HepG2 (cell line): ENCODE data around the gene TXN. TPM values are rescaled to one million over a fixed set of nuclear protein-coding genes. Genes with fewer than 3 reads are reported as not detected.
A peak's percentile ranks its signal among the peaks of the same experiment; 100 is the strongest.

Source experiments
- ATAC-seq: fragments of 200-7000 bp; cut with Tn5 transposase; 3 replicates; pipeline ENCODE4 v1.9.1; 2020; ENCODE audit warnings: mild to moderate bottlenecking, moderate library complexity
- BruUV-seq: library from RNA; stranded (reverse); fragments of 400-500 nt; replicated peaks from 2 replicates; lab custom pipeline; 2021; lab: Mats Ljungman, UMichigan
- CTCF ChIA-PET: fragments of 300-600 bp; formaldehyde crosslinking; extraction: SDS; loops from one replicate; lab custom pipeline; 2021; ENCODE audit warnings: low total read pairs, inconsistent platforms, low intra/inter-chr PET ratio; lab: Yijun Ruan, JAX
- POLR2A ChIA-PET: fragments of 350-600 bp; sonication (Branson Sonifier 250); formaldehyde crosslinking; loops from one replicate; lab custom pipeline; 2020; ENCODE audit warnings: antibody characterized with exemption, inconsistent platforms; lab: Yijun Ruan, JAX
- DNase-seq: peaks from one replicate; pipeline ENCODE4 v3.0.0-alpha.2; 2015; ENCODE audit warnings: low spot score
- FAIRE-seq: peaks from 3 replicates; lab custom pipeline; 2011; peaks lifted over from hg19 to GRCh38; lab: Jason Lieb, UNC
- H2AFZ ChIP-seq: one replicate; pipeline ENCODE4 v1.6.1; 2011; ENCODE audit warnings: low read length, inconsistent platforms
- H3K27ac ChIP-seq: fragments of 300-600 bp; 3 replicates; pipeline ENCODE4 v1.8.0; 2011; ENCODE audit warnings: mixed run types, mild to moderate bottlenecking, mixed read lengths, low read length, inconsistent platforms; ENCODE audit not compliant: insufficient read depth; ENCODE audit errors: extremely low read length
- H3K27me3 ChIP-seq, 2 experiments: fragments of 200-600 bp in 1 of 2; 2 replicates in 1 of 2; 3 replicates in 1 of 2; pipeline versions ENCODE4 v1.6.0 to v1.8.0; 2011; ENCODE audit warnings: low read length in 2 of 2, mild to moderate bottlenecking in 2 of 2, moderate library complexity in 2 of 2, inconsistent platforms in 1 of 2; ENCODE audit not compliant: insufficient read depth in 2 of 2, control insufficient read depth in 1 of 2
- H3K36me3 ChIP-seq, 2 experiments: fragments of 200-600 bp in 1 of 2; replicated peaks in 1 of 2; 2 replicates in 1 of 2; 3 replicates in 1 of 2; pipeline versions ENCODE4 v1.5.1 to v1.8.0; 2011; ENCODE audit warnings: low read length in 2 of 2, inconsistent platforms in 1 of 2; ENCODE audit not compliant: insufficient read depth in 2 of 2, control insufficient read depth in 1 of 2
- H3K4me1 ChIP-seq: 2 replicates; pipeline ENCODE4 v1.5.1; 2012; ENCODE audit warnings: low read length, inconsistent platforms; ENCODE audit not compliant: insufficient read depth
- H3K4me2 ChIP-seq: 2 replicates; pipeline ENCODE4 v1.6.0; 2011; ENCODE audit warnings: low read depth, low read length, inconsistent platforms
- H3K4me3 ChIP-seq, 3 experiments: fragments of 200-600 bp in 1 of 3; sonication (generic), shearing (Covaris generic) in 1 of 3; replicated peaks in 1 of 3; 2 replicates each; pipeline ENCODE4 v1.5.1; 2011 to 2016; ENCODE audit warnings: low read length in 3 of 3, inconsistent platforms in 2 of 3, low read depth in 2 of 3, mild to moderate bottlenecking in 2 of 3, control low read depth in 1 of 3, mixed read lengths in 1 of 3; ENCODE audit not compliant: insufficient read depth in 1 of 3
- H3K79me2 ChIP-seq: one replicate; pipeline ENCODE4 v1.6.1; 2011; ENCODE audit warnings: low read length, inconsistent platforms; ENCODE audit not compliant: insufficient read depth
- H3K9ac ChIP-seq: 2 replicates; pipeline ENCODE4 v1.6.0; 2011; ENCODE audit warnings: mild to moderate bottlenecking, low read depth, low read length, inconsistent platforms; ENCODE audit not compliant: insufficient read depth
- H3K9me3 ChIP-seq: 2 replicates; pipeline ENCODE4 v1.5.1; 2012; ENCODE audit warnings: mild to moderate bottlenecking, low read length
- H4K20me1 ChIP-seq: 2 replicates; pipeline ENCODE4 v1.6.0; 2011; ENCODE audit warnings: inconsistent platforms, mild to moderate bottlenecking, low read length, moderate library complexity; ENCODE audit not compliant: insufficient read depth
- ARID3A ChIP-seq: IDR thresholded peaks from 2 replicates; pipeline ENCODE4 v1.6.1; 2012; ENCODE audit warnings: low read depth, low read length, improper control_type of control experiment
- ARID5B ChIP-seq: IDR thresholded peaks from 2 replicates; pipeline ENCODE4 v1.4.0; 2020; ENCODE audit warnings: mild to moderate bottlenecking, missing genetic modification reagents
- BORCS8-MEF2B ChIP-seq: sonication (generic); formaldehyde crosslinking; IDR thresholded peaks from 2 replicates; pipeline ENCODE4 v1.8.0; 2022; ENCODE audit warnings: mild to moderate bottlenecking, missing genetic modification reagents
- DBP ChIP-seq: sonication (generic); formaldehyde crosslinking; IDR thresholded peaks from 2 replicates; pipeline ENCODE4 v1.4.0; 2020; ENCODE audit warnings: missing genetic modification reagents; ENCODE audit errors: not compliant biosample characterization
- FOXK2 ChIP-seq: fragments of 450-650 bp; IDR thresholded peaks from 2 replicates; pipeline ENCODE4 v1.6.1; 2016
- HNF4A ChIP-seq: sonication (generic); formaldehyde crosslinking; IDR thresholded peaks from 2 replicates; pipeline ENCODE4 v1.4.0; 2020; ENCODE audit warnings: missing genetic modification reagents
- HNF4G ChIP-seq, 2 experiments: sonication (generic) in 1 of 2; formaldehyde crosslinking in 1 of 2; IDR thresholded peaks; 2 replicates each; pipeline versions ENCODE4 v1.4.0 to v1.6.1; 2011 to 2020; ENCODE audit warnings: borderline replicate concordance in 2 of 2, low read depth in 2 of 2, mild to moderate bottlenecking in 2 of 2, low read length in 1 of 2, missing genetic modification reagents in 1 of 2, moderate library complexity in 1 of 2
- RARA ChIP-seq: IDR thresholded peaks from 2 replicates; pipeline ENCODE4 v1.6.1; 2016; ENCODE audit warnings: missing genetic modification reagents, missing compliant biosample characterization
- SAP130 ChIP-seq: IDR thresholded peaks from 2 replicates; pipeline ENCODE4 v1.6.1; 2016; ENCODE audit warnings: low read depth
- ZNF441 ChIP-seq: sonication (generic); formaldehyde crosslinking; IDR thresholded peaks from 2 replicates; pipeline ENCODE4 v1.7.0; 2021; ENCODE audit warnings: missing genetic modification reagents, borderline replicate concordance
- ZNF510 ChIP-seq: sonication (generic); formaldehyde crosslinking; IDR thresholded peaks from 2 replicates; pipeline ENCODE4 v1.4.0; 2020; ENCODE audit warnings: low read depth, mild to moderate bottlenecking, missing genetic modification reagents
- WGBS: methylation state at CpG from one replicate; pipeline ENCODE4 v1.1.6; 2017; ENCODE audit warnings: low lambda C conversion rate; 5-methylcytosine and 5-hydroxymethylcytosine counted together
- in situ Hi-C: cut with HindIII; loops from 2 replicates; pipeline ENCODE4 v1.10.0; 2017; ENCODE audit warnings: low pct_unique_long_range_greater_than_20kb; ENCODE audit not compliant: extremely low pct_ligation_motif_present
- intact Hi-C: fragments of 100-400 bp; cut with micrococcal nuclease; formaldehyde crosslinking; loops from one replicate; pipeline ENCODE4 v1.10.0; 2022; ENCODE audit not compliant: unreplicated experiment
- polyA plus RNA-seq, 8 experiments: library from polyadenylated mRNA; depleted of rRNA in 3 of 8; stranded (reverse) in 7 of 8; unstranded in 1 of 8; fragments of >200 nt; fragmentation: Illumina TruSeq in 4 of 8; extraction: Trizol in 4 of 8; gene quantifications; 2 replicates each; pipeline versions ENCODE4 v1.2.1 to v1.2.3, GENCODE V29; 2011 to 2016; ENCODE audit warnings: low read depth in 4 of 8, missing spikeins in 1 of 8, mixed read lengths in 1 of 8; ENCODE audit not compliant: insufficient read depth in 1 of 8
- total RNA-seq, 5 experiments: library from RNA; depleted of rRNA; stranded (reverse); fragments of >200 nt; fragmentation: Illumina TruSeq; extraction: Trizol; gene quantifications; 2 replicates each; pipeline ENCODE4 v1.2.3, GENCODE V29; 2016; ENCODE audit warnings: low read depth in 1 of 5
- TF ChIP-seq, protein P1 (sequence below): sonication (generic); formaldehyde crosslinking; IDR thresholded peaks from 2 replicates; pipeline ENCODE4 v1.5.1; 2020; ENCODE audit warnings: mild to moderate bottlenecking, missing genetic modification reagents, moderate library complexity
- TF ChIP-seq, protein P2 (sequence below): sonication (generic); formaldehyde crosslinking; IDR thresholded peaks from 2 replicates; pipeline ENCODE4 v1.4.0; 2020; ENCODE audit warnings: missing genetic modification reagents

TXN gene
- total and polyA plus RNA-seq, 2 of the 13 experiments (the other 11 are each of a cell fraction or from before 2014, with no cell fraction given) = 364 to 470 TPM

- peak overlapping the region; percentile 91 for H3K9ac ChIP-seq
- peak overlapping the region; percentile 96 for H3K4me2 ChIP-seq
- H3K36me3 ChIP-seq = peaks cover 7 to 25% of the 10 kb centered on the region in 2 experiments
- POLR2A ChIA-PET = no interaction called here
- CTCF ChIA-PET = no interaction called here
- no peaks in the 10 kb centered on the region; a peak in 1 of 5 replicates for H3K27me3 ChIP-seq
- no peak overlapping the region for H2AFZ ChIP-seq
- H3K27ac ChIP-seq = peak overlapping the region; percentile 90
- intact Hi-C loops = no loop called here
- H3K4me1 ChIP-seq = peaks cover 60% of the 10 kb centered on the region
- H3K9me3 ChIP-seq = no peaks in the 10 kb centered on the region
- WGBS = 46% methylated on average over 10 of the region's 10 CpGs
- H4K20me1 ChIP-seq = peaks cover 64% of the 10 kb centered on the region
- no TSS peak for BruUV-seq
- H3K4me3 ChIP-seq = peak overlapping the region in 1 of 3 experiments; percentile 0; a peak in 2 of 6 replicates
- FAIRE-seq = peak; percentile 18
- in situ Hi-C loops = no loop called here
- peaks cover 90% of the 10 kb centered on the region for H3K79me2 ChIP-seq
- ATAC-seq = no peak
- DNase-seq = peak; percentile 46
- TF ChIP-seq, protein P1, sequence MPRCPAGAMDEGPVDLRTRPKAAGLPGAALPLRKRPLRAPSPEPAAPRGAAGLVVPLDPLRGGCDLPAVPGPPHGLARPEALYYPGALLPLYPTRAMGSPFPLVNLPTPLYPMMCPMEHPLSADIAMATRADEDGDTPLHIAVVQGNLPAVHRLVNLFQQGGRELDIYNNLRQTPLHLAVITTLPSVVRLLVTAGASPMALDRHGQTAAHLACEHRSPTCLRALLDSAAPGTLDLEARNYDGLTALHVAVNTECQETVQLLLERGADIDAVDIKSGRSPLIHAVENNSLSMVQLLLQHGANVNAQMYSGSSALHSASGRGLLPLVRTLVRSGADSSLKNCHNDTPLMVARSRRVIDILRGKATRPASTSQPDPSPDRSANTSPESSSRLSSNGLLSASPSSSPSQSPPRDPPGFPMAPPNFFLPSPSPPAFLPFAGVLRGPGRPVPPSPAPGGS = no peak
- TF ChIP-seq DBP (CRISPR knock-in tag) (no peak), RARA (CRISPR knock-in tag) (peak; percentile 55), FOXK2 (0 out of 2 replicates have a peak, but pooled peaks have one; percentile 28), ZNF441 (CRISPR knock-in tag) (peak; percentile 59; the same call in 1 of the 2 replicates), ARID5B (CRISPR knock-in tag) (peak; percentile 18; the same call in 1 of the 2 replicates), BORCS8-MEF2B (CRISPR knock-in tag) (no peak), HNF4G (IDR thresholded peaks at IDR 0.05; ENCODE audit: borderline replicate concordance, low read depth, low read length) (0 out of 2 replicates have a peak, but pooled peaks have one; percentile 31), HNF4G (CRISPR knock-in tag; IDR thresholded peaks at IDR 0.05; ENCODE audit: borderline replicate concordance, low read depth) (no peak), HNF4A (CRISPR knock-in tag) (peak; percentile 41), ZNF510 (no peak), ARID3A (0 out of 2 replicates have a peak, but pooled peaks have one; percentile 24), SAP130 (CRISPR knock-in tag) (peak; percentile 30; the same call in 1 of the 2 replicates)
- TF ChIP-seq, protein P2, sequence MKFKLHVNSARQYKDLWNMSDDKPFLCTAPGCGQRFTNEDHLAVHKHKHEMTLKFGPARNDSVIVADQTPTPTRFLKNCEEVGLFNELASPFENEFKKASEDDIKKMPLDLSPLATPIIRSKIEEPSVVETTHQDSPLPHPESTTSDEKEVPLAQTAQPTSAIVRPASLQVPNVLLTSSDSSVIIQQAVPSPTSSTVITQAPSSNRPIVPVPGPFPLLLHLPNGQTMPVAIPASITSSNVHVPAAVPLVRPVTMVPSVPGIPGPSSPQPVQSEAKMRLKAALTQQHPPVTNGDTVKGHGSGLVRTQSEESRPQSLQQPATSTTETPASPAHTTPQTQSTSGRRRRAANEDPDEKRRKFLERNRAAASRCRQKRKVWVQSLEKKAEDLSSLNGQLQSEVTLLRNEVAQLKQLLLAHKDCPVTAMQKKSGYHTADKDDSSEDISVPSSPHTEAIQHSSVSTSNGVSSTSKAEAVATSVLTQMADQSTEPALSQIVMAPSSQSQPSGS = no peak
Measured at GRCh38 chr9:110252509-110253139, 3.7 kb downstream of the TXN start.
